Measurements from ENCODE around the gene CELSR2.
A peak's percentile ranks its signal among the peaks of the same experiment; 100 is the strongest.

Gene CELSR2

GRCh38 chr1:109247401-109248365 is 1.7 kb upstream of the CELSR2 start:
- Histone ChIP-seq H3K27ac (ENCODE audit: low read length) (no peak overlapping the region), H3K4me1 (ENCODE audit: control insufficient read depth, low read depth, low read length) (peaks cover 8% of the 10 kb centered on the region), H3K9me3 (ENCODE audit: control insufficient read depth, low read depth, low read length) (no peaks in the 10 kb centered on the region), H3K27me3 (ENCODE audit: control insufficient read depth, insufficient read depth, low read length) (peaks cover 30% of the 10 kb centered on the region), H3K36me3 (ENCODE audit: control insufficient read depth, low read depth, low read length) (peaks cover 3% of the 10 kb centered on the region), H3K4me3 (ENCODE audit: low read length) (no peak overlapping the region), H3K9ac (ENCODE audit: low read length) (no peak overlapping the region)

DNA sequence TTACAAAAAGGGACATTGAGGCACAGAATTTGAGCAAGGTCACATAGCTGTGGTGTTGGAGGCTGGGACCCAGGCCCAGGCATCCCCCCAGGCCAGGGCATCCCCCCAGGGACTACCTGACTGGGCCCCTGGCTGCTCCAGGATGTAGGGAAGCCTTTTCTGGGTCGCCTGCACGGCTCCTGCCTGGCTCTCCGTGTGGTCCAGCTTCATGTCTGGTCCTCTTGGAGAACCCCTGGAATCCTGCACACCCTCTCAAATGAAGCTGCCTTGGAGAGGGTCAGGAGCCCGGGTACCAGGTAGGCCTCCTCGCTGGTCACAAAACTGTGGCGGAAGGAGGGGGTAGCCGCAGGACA is 919 bp upstream of the CELSR2 start:
- Histone ChIP-seq H3K9ac (ENCODE audit: low read length) (no peak overlapping the region), H3K27me3 (ENCODE audit: control insufficient read depth, insufficient read depth, low read length) (peaks cover 30% of the 10 kb centered on the region), H3K4me1 (ENCODE audit: control insufficient read depth, low read depth, low read length) (peaks cover 8% of the 10 kb centered on the region), H3K9me3 (ENCODE audit: control insufficient read depth, low read depth, low read length) (no peaks in the 10 kb centered on the region), H3K36me3 (ENCODE audit: control insufficient read depth, low read depth, low read length) (peaks cover 3% of the 10 kb centered on the region), H3K4me3 (ENCODE audit: low read length) (no peak overlapping the region), H3K27ac (ENCODE audit: low read length) (no peak overlapping the region)

- Histone ChIP-seq H3K4me1 (ENCODE audit: control insufficient read depth, low read depth, low read length) (peaks cover 21% of the 10 kb centered on the region), H3K27me3 (ENCODE audit: control insufficient read depth, insufficient read depth, low read length) (peaks cover 30% of the 10 kb centered on the region), H3K4me3 (ENCODE audit: low read length) (peak overlapping the region; percentile 41), H3K36me3 (ENCODE audit: control insufficient read depth, low read depth, low read length) (peaks cover 3% of the 10 kb centered on the region), H3K9ac (ENCODE audit: low read length) (no peak overlapping the region), H3K27ac (ENCODE audit: low read length) (no peak overlapping the region), H3K9me3 (ENCODE audit: control insufficient read depth, low read depth, low read length) (no peaks in the 10 kb centered on the region)
These were observed 489 bp downstream of the CELSR2 start for GRCh38 chr1:109249654-109250401.

GRCh38 chr1:109250454-109251276 is 1.3 kb downstream of the CELSR2 start:
- Histone ChIP-seq H3K27ac (ENCODE audit: low read length) (no peak overlapping the region), H3K9ac (ENCODE audit: low read length) (no peak overlapping the region), H3K36me3 (ENCODE audit: control insufficient read depth, low read depth, low read length) (peaks cover 3% of the 10 kb centered on the region), H3K27me3 (ENCODE audit: control insufficient read depth, insufficient read depth, low read length) (peaks cover 30% of the 10 kb centered on the region), H3K4me1 (ENCODE audit: control insufficient read depth, low read depth, low read length) (peaks cover 27% of the 10 kb centered on the region), H3K9me3 (ENCODE audit: control insufficient read depth, low read depth, low read length) (no peaks in the 10 kb centered on the region), H3K4me3 (ENCODE audit: low read length) (peak overlapping the region; percentile 41)

GRCh38 chr1:109251277-109252166 is 2.2 kb downstream of the CELSR2 start:
- Histone ChIP-seq H3K27me3 (ENCODE audit: control insufficient read depth, insufficient read depth, low read length) (peaks cover 30% of the 10 kb centered on the region), H3K27ac (ENCODE audit: low read length) (no peak overlapping the region), H3K36me3 (ENCODE audit: control insufficient read depth, low read depth, low read length) (peaks cover 3% of the 10 kb centered on the region), H3K4me1 (ENCODE audit: control insufficient read depth, low read depth, low read length) (peaks cover 28% of the 10 kb centered on the region), H3K9ac (ENCODE audit: low read length) (no peak overlapping the region), H3K4me3 (ENCODE audit: low read length) (no peak overlapping the region), H3K9me3 (ENCODE audit: control insufficient read depth, low read depth, low read length) (no peaks in the 10 kb centered on the region)

DNA sequence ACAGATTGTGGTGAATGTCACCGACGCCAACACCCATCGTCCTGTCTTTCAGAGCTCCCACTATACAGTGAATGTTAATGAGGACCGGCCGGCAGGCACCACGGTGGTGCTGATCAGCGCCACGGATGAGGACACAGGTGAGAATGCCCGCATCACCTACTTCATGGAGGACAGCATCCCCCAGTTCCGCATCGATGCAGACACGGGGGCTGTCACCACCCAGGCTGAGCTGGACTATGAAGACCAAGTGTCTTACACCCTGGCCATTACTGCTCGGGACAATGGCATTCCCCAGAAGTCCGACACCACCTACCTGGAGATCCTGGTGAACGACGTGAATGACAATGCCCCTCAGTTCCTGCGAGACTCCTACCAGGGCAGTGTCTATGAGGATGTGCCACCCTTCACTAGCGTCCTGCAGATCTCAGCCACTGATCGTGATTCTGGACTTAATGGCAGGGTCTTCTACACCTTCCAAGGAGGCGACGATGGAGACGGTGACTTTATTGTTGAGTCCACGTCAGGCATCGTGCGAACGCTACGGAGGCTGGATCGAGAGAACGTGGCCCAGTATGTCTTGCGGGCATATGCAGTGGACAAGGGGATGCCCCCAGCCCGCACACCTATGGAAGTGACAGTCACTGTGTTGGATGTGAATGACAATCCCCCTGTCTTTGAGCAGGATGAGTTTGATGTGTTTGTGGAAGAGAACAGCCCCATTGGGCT is 3.0 kb downstream of the CELSR2 start:
- no peak overlapping the region for H3K4me3 ChIP-seq (ENCODE audit: low read length)
- no peak overlapping the region for H3K27ac ChIP-seq (ENCODE audit: low read length)
- no peaks in the 10 kb centered on the region for H3K9me3 ChIP-seq (ENCODE audit: control insufficient read depth, low read depth, low read length)
- H3K36me3 ChIP-seq (ENCODE audit: control insufficient read depth, low read depth, low read length): peaks cover 3% of the 10 kb centered on the region
- peaks cover 30% of the 10 kb centered on the region for H3K27me3 ChIP-seq (ENCODE audit: control insufficient read depth, insufficient read depth, low read length)
- H3K9ac ChIP-seq (ENCODE audit: low read length): no peak overlapping the region
- peaks cover 28% of the 10 kb centered on the region for H3K4me1 ChIP-seq (ENCODE audit: control insufficient read depth, low read depth, low read length)

GRCh38 chr1:109252893-109253802 is 3.8 kb downstream of the CELSR2 start:
- Histone ChIP-seq H3K27ac (ENCODE audit: low read length) (no peak overlapping the region), H3K27me3 (ENCODE audit: control insufficient read depth, insufficient read depth, low read length) (peaks cover 22% of the 10 kb centered on the region), H3K4me3 (ENCODE audit: low read length) (no peak overlapping the region), H3K9ac (ENCODE audit: low read length) (no peak overlapping the region), H3K36me3 (ENCODE audit: control insufficient read depth, low read depth, low read length) (peaks cover 3% of the 10 kb centered on the region), H3K4me1 (ENCODE audit: control insufficient read depth, low read depth, low read length) (peaks cover 28% of the 10 kb centered on the region), H3K9me3 (ENCODE audit: control insufficient read depth, low read depth, low read length) (no peaks in the 10 kb centered on the region)

- peaks cover 3% of the 10 kb centered on the region for H3K36me3 ChIP-seq (ENCODE audit: control insufficient read depth, low read depth, low read length)
- no peak overlapping the region for H3K4me3 ChIP-seq (ENCODE audit: low read length)
- H3K9me3 ChIP-seq (ENCODE audit: control insufficient read depth, low read depth, low read length): no peaks in the 10 kb centered on the region
- peaks cover 23% of the 10 kb centered on the region for H3K4me1 ChIP-seq (ENCODE audit: control insufficient read depth, low read depth, low read length)
- no peak overlapping the region for H3K9ac ChIP-seq (ENCODE audit: low read length)
- H3K27ac ChIP-seq (ENCODE audit: low read length): no peak overlapping the region
- H3K27me3 ChIP-seq (ENCODE audit: control insufficient read depth, insufficient read depth, low read length): peaks cover 13% of the 10 kb centered on the region
These were observed 4.7 kb downstream of the CELSR2 start for GRCh38 chr1:109253803-109254620.

DNA sequence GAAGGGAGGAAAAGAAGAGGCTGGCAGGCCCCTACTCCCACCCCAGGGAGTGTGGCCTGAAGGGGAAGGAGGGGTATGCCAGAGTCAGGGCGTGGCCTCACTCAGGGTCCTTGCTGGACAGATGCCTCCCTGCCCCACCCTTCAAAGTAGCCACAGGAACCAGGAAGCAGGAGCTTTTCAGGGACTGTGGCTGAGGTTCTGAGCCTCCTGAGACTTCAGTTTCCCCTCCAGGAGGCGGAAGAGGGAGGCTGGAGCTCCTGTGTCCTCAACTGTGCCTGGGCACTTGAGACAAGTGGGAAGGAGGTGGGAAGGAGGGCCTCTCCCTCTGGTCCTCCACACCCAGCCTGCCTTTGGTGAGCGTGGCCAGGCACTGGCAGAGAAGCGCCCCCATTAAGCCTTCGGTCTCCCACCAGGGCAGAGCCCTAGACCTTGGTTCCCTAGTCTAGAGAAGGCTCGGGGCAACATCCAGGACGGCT is 5.3 kb downstream of the CELSR2 start:
- peaks cover 20% of the 10 kb centered on the region for H3K4me1 ChIP-seq (ENCODE audit: control insufficient read depth, low read depth, low read length)
- H3K4me3 ChIP-seq (ENCODE audit: low read length): peak overlapping the region; percentile 11
- H3K27ac ChIP-seq (ENCODE audit: low read length): no peak overlapping the region
- H3K9me3 ChIP-seq (ENCODE audit: control insufficient read depth, low read depth, low read length): no peaks in the 10 kb centered on the region
- peaks cover 3% of the 10 kb centered on the region for H3K36me3 ChIP-seq (ENCODE audit: control insufficient read depth, low read depth, low read length)
- peak overlapping the region; percentile 63 for H3K9ac ChIP-seq (ENCODE audit: low read length)
- H3K27me3 ChIP-seq (ENCODE audit: control insufficient read depth, insufficient read depth, low read length): peaks cover 13% of the 10 kb centered on the region
